Measurements from ENCODE around the gene BZW2. TPM values are rescaled to one million over a fixed set of nuclear protein-coding genes. Genes with fewer than 3 reads are reported as not detected.

Gene BZW2
- total RNA-seq, 1 donor from 2014 or later, result 84.9 TPM

DNA sequence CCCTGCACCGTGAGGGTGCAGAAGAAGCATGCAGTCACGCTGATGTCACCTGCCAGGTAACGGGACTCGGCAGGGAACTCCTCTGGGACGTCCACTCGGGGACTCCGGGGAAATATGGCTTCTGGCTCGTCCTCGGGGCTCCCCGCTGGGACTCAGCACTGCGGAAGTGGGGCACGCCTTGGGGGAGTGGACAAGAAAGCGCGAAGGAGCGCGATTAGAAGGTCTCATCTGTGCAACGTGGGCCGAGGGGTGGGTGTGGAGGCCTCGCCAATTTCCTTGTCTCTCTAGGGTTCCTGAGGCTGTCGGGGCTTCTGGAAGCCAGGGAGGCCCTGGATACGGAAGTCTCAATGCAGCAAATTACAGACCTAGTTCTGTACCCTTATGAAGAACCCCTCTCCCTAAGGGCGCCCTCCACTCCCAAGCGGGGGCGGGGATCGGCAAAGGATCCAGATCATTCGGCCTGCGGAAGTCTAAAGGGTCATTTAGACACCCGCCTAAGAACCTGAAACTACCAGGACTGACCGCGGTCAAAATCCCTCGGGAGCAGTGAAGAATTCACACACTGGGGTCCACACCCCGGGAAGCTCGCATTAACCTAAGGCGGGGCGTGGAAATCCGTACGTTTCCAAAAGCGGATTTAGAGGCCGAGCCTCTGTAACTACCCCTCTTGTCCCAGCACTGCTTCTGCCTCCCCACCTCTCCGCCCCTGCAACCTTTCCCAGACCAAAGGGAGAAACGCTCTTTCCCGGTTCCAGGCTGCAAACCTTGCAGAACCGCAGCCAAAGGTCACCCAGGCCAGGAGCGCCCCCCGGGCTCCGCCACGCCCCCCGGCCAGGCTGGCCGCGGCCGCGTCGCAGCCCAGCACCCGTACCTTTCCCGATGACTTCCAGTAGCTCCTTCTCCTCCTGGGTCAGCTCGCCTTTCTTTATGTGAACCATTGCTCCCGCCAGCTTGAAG lies 1.1 kb upstream of the BZW2 start:
- Histone ChIP-seq H3K27me3 (ENCODE audit: insufficient read depth, low read length) (no peaks in the 10 kb centered on the region), H3K4me2 (ENCODE audit: low read length) (peak overlapping the region; percentile 95), H4K20me1 (ENCODE audit: insufficient read depth, low read length) (peaks cover 33% of the 10 kb centered on the region), H3K36me3 (ENCODE audit: insufficient read depth, low read length) (no peaks in the 10 kb centered on the region), H2AFZ (ENCODE audit: low read depth, low read length) (peak overlapping the region; percentile 93), H3K27ac (ENCODE audit: low read depth, low read length) (peak overlapping the region; percentile 97), H3K4me3 (ENCODE audit: insufficient read depth, low read depth, low read length) (peak overlapping the region; percentile 90), H3K9ac (ENCODE audit: low read length) (peak overlapping the region; percentile 90), H3K79me2 (ENCODE audit: insufficient read depth, low read length) (peaks cover 77% of the 10 kb centered on the region), H3K4me1 (ENCODE audit: insufficient read depth, low read length) (peaks cover 31% of the 10 kb centered on the region), H3K9me3 (ENCODE audit: insufficient read depth, low read depth, low read length) (no peaks in the 10 kb centered on the region)
- peaks cover 26% of the 10 kb centered on the region for H3K4me1 Mint-ChIP-seq (ENCODE audit: low read depth, unreplicated experiment)
- peak overlapping the region; percentile 99 for H3K27ac Mint-ChIP-seq (ENCODE audit: unreplicated experiment)
- H3K27me3 Mint-ChIP-seq (ENCODE audit: low read depth, unreplicated experiment), result no peaks in the 10 kb centered on the region
- DNase-seq (ENCODE audit: low read depth) (peak; percentile 36), FAIRE-seq (no peak)
- no peaks in the 10 kb centered on the region for H3K9me3 Mint-ChIP-seq (ENCODE audit: unreplicated experiment)
- peaks cover 3% of the 10 kb centered on the region for H3K36me3 Mint-ChIP-seq (ENCODE audit: low read depth, unreplicated experiment)
- TF ChIP-seq EZH2 (IDR thresholded peaks at IDR 0.05; ENCODE audit: insufficient read depth, low read length), result no peak
- TF ChIP-seq, protein P1, sequence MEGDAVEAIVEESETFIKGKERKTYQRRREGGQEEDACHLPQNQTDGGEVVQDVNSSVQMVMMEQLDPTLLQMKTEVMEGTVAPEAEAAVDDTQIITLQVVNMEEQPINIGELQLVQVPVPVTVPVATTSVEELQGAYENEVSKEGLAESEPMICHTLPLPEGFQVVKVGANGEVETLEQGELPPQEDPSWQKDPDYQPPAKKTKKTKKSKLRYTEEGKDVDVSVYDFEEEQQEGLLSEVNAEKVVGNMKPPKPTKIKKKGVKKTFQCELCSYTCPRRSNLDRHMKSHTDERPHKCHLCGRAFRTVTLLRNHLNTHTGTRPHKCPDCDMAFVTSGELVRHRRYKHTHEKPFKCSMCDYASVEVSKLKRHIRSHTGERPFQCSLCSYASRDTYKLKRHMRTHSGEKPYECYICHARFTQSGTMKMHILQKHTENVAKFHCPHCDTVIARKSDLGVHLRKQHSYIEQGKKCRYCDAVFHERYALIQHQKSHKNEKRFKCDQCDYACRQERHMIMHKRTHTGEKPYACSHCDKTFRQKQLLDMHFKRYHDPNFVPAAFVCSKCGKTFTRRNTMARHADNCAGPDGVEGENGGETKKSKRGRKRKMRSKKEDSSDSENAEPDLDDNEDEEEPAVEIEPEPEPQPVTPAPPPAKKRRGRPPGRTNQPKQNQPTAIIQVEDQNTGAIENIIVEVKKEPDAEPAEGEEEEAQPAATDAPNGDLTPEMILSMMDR (IDR thresholded peaks at IDR 0.05; ENCODE audit: insufficient read depth, low read depth, low read length), result no peak
- peak overlapping the region; percentile 100 for H3K4me3 Mint-ChIP-seq (ENCODE audit: unreplicated experiment)

DNA sequence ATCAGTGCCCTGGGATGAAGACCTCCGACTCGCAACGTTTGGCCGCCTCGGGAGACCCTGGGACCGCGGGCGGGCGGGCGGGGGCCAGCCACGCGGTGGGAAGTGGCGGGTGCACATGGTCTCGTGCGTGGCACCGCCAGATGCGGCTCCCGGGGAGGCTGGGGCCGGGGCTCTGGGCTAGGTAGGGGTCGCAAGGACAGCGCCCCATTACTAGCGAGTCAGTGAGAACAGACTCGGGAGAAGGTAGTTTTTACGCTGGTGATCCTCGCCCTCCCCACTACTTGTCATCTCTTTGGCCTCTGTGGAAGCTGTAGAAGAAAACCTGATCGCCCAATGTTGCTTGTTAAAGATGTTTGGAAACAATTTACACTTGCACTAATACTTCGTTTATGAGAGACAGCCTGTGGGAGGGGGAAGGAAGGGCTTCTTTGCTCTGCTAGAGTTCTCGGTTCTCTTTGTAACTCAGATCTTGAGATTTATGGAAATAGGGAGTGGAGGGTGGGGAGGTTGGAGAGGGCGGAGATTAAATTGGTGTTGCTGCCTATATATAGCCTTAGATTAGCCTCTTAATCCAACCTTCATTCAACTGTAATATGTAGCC lies 591 bp downstream of the BZW2 start:
- H3K27ac ChIP-seq (ENCODE audit: low read depth, low read length), result peak overlapping the region; percentile 97

More for the DNA sequence above, 591 bp downstream of the BZW2 start:
- no peaks in the 10 kb centered on the region for H3K27me3 Mint-ChIP-seq (ENCODE audit: low read depth, unreplicated experiment)
- no peaks in the 10 kb centered on the region for H3K36me3 ChIP-seq (ENCODE audit: insufficient read depth, low read length)
- H3K36me3 Mint-ChIP-seq (ENCODE audit: low read depth, unreplicated experiment), result peaks cover 5% of the 10 kb centered on the region
- peaks cover 37% of the 10 kb centered on the region for H4K20me1 ChIP-seq (ENCODE audit: insufficient read depth, low read length)
- H3K27ac Mint-ChIP-seq (ENCODE audit: unreplicated experiment), result peak overlapping the region; percentile 75
- no peak for TF ChIP-seq EZH2 (IDR thresholded peaks at IDR 0.05; ENCODE audit: insufficient read depth, low read length)
- TF ChIP-seq, protein P1 (IDR thresholded peaks at IDR 0.05; ENCODE audit: insufficient read depth, low read depth, low read length), result no peak
- peak overlapping the region; percentile 100 for H3K4me3 Mint-ChIP-seq (ENCODE audit: unreplicated experiment)
- no peaks in the 10 kb centered on the region for H3K9me3 ChIP-seq (ENCODE audit: insufficient read depth, low read depth, low read length)
- no peaks in the 10 kb centered on the region for H3K9me3 Mint-ChIP-seq (ENCODE audit: unreplicated experiment)
- FAIRE-seq, result no peak
- no peaks in the 10 kb centered on the region for H3K27me3 ChIP-seq (ENCODE audit: insufficient read depth, low read length)
- no peak overlapping the region for H2AFZ ChIP-seq (ENCODE audit: low read depth, low read length)
- H3K79me2 ChIP-seq (ENCODE audit: insufficient read depth, low read length), result peaks cover 88% of the 10 kb centered on the region
- H3K9ac ChIP-seq (ENCODE audit: low read length), result peak overlapping the region; percentile 90
- H3K4me1 ChIP-seq (ENCODE audit: insufficient read depth, low read length), result peaks cover 31% of the 10 kb centered on the region
- DNase-seq (ENCODE audit: low read depth), result no peak
- H3K4me3 ChIP-seq (ENCODE audit: insufficient read depth, low read depth, low read length), result peak overlapping the region; percentile 90
- peaks cover 31% of the 10 kb centered on the region for H3K4me1 Mint-ChIP-seq (ENCODE audit: low read depth, unreplicated experiment)
- H3K4me2 ChIP-seq (ENCODE audit: low read length), result peak overlapping the region; percentile 95
